CD4-positive, alpha-beta T cell treated with Interleukin-21 for 1 hour (primary cell): ENCODE data around the gene PRKCA.

ENCODE experiments used
- DNase-seq: peaks from one replicate; pipeline ENCODE4 v3.0.0-alpha.2; 2020

Gene PRKCA

GRCh38 chr17:66495035-66495434, 192.6 kb downstream of the PRKCA start:
- no peak for DNase-seq

- DNase-seq: no peak
These were observed 193.9 kb downstream of the PRKCA start for GRCh38 chr17:66496306-66496705.

- DNase-seq: no peak
These were observed 196.2 kb downstream of the PRKCA start for GRCh38 chr17:66498580-66498979.

GRCh38 chr17:66506641-66507040, 204.2 kb downstream of the PRKCA start:
- no peak for DNase-seq

- no peak for DNase-seq
These were observed 204.9 kb downstream of the PRKCA start for GRCh38 chr17:66507103-66507923.

- DNase-seq: no peak
These were observed 205.8 kb downstream of the PRKCA start for GRCh38 chr17:66507982-66508760.

GRCh38 chr17:66508896-66509844, 206.8 kb downstream of the PRKCA start:
- DNase-seq: no peak

GRCh38 chr17:66509926-66510325, 207.5 kb downstream of the PRKCA start:
- no peak for DNase-seq

GRCh38 chr17:66511135-66511534, 208.7 kb downstream of the PRKCA start:
- no peak for DNase-seq

- DNase-seq: no peak
These were observed 211.9 kb downstream of the PRKCA start for GRCh38 chr17:66514227-66514806.

GRCh38 chr17:66515974-66516373, 213.6 kb downstream of the PRKCA start:
- no peak for DNase-seq

GRCh38 chr17:66517336-66518009, 215.1 kb downstream of the PRKCA start:
- DNase-seq: no peak

- no peak for DNase-seq
These were observed 215.7 kb downstream of the PRKCA start for GRCh38 chr17:66518108-66518507.

GRCh38 chr17:66518677-66519076, 216.3 kb downstream of the PRKCA start:
- no peak for DNase-seq

GRCh38 chr17:66519154-66519553, 216.7 kb downstream of the PRKCA start:
- no peak for DNase-seq

GRCh38 chr17:66520999-66521398, 218.6 kb downstream of the PRKCA start:
- DNase-seq: no peak

GRCh38 chr17:66522591-66523272, 220.3 kb downstream of the PRKCA start:
- no peak for DNase-seq

GRCh38 chr17:66523378-66524200, 221.2 kb downstream of the PRKCA start:
- DNase-seq: no peak

GRCh38 chr17:66524877-66525276, 222.5 kb downstream of the PRKCA start:
- no peak for DNase-seq

- DNase-seq: no peak
These were observed 222.9 kb downstream of the PRKCA start for GRCh38 chr17:66525338-66525737.

- no peak for DNase-seq
These were observed 224.4 kb downstream of the PRKCA start for GRCh38 chr17:66526827-66527226.
